ENCODE results near the gene AIFM2.
"Not testable (repeated sequence)": the region's sequence is repeated elsewhere in the genome, so short reads cannot be mapped to it uniquely, and the experiment has no call there.

AIFM2 gene

DNA sequence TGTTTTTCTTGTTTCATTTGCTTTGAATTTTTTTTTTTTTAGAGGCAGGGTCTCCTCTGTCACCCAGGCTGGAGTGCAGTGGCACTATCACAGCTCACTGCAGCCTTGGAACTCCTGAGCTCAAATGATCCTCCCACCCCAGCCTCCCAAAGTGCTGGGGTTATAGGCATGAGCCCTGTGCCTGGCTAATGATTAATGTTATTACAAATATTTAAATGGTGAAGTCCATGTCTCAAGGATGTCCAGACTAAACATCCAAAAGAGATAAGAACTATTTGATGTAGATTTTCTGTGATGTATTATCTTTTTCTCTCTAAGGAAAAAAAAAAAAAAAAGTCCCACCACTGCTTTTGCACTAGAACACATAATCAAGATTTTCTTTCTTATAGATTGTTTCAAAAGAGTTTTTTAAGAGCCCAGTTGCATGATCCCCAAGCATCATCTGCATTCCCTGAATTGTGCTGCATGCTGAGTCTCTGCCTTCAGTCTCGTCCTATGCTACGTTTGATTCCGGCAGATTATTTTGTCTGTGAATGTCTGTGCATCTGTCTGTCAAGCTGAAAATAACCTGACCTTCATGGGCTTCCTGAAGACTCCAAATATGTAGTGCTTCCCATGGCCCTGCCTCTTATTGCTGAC is 46.5 kb downstream of the AIFM2 start:
- TF ChIP-seq POLR2AphosphoS5 (IDR thresholded peaks at IDR 0.05; ENCODE audit: low read depth, low read length) (no peak), POLR2A (IDR thresholded peaks at IDR 0.05; ENCODE audit: low read depth, low read length) (no peak), TAF1 (IDR thresholded peaks at IDR 0.05; ENCODE audit: borderline replicate concordance, low read depth, low read length) (no peak)
- FAIRE-seq (no peak), DNase-seq (ENCODE audit: insufficient read length) (no peak)

DNA sequence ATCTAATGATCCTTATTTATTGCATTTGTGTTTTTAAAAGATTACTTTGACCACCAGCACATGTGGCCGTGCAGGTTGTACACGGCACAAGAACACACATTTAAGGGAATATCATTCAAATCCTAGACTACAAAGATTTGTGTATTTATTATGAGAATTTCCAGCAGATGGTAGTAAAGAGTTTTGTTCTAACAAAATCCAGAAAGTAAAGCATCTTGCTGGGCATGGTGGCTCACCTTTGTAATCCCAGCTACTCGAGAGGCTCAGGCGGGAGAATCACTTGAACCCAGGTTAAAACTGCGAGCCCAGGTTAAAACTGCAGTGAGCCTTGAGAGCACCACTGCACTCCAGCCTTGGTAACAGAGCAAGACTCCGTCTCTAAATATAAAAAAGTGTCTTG is 48.4 kb downstream of the AIFM2 start:
- TF ChIP-seq POLR2AphosphoS5 (IDR thresholded peaks at IDR 0.05; ENCODE audit: low read depth, low read length) (no peak), POLR2A (IDR thresholded peaks at IDR 0.05; ENCODE audit: low read depth, low read length) (no peak), TAF1 (IDR thresholded peaks at IDR 0.05; ENCODE audit: borderline replicate concordance, low read depth, low read length) (no peak)
- FAIRE-seq (no peak), DNase-seq (ENCODE audit: insufficient read length) (no peak)

DNA sequence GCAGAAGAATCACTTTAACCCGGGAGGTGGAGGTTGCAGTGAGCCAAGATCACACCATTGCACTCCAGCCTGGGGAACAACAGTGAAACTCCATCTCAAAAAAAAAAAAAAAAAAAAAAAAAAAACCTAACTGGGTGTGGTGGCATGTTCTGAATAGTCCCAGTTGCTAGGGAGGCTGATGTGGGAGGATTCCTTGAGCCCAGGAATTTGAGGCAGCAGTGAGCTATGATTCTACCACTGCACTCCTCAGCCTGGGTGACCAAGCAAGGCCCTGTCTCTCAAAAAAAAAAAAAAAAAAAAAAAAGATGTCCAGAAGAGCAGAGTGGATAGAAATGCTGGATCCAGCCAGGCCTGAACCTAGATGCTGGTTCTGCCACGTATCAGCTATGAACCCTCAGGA is 51.8 kb downstream of the AIFM2 start:
- DNase-seq (ENCODE audit: insufficient read length); FAIRE-seq: not testable (repeated sequence)

DNA sequence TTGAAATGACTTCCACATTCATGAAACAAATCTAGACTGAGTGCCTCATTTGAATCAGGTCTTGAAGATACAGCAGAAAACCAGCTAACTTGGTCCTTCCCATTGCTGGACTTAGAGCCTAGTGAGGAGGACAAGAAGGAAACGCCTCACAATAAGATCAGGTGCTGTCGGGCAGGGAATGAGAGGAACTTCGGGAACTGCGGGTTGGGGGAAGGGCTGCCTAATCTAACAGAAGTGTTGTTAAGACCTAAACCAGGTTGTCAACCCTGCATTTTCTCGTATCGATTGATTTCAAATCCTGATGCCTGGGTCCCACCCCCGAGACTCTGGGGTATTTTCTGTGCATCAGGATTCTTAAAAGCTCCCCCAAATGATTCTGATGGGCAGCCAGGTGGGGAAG is 53.7 kb downstream of the AIFM2 start:
- TF ChIP-seq POLR2AphosphoS5 (IDR thresholded peaks at IDR 0.05; ENCODE audit: low read depth, low read length) (no peak), POLR2A (IDR thresholded peaks at IDR 0.05; ENCODE audit: low read depth, low read length) (no peak), TAF1 (IDR thresholded peaks at IDR 0.05; ENCODE audit: borderline replicate concordance, low read depth, low read length) (no peak)
- FAIRE-seq (no peak), DNase-seq (ENCODE audit: insufficient read length) (no peak)

DNA sequence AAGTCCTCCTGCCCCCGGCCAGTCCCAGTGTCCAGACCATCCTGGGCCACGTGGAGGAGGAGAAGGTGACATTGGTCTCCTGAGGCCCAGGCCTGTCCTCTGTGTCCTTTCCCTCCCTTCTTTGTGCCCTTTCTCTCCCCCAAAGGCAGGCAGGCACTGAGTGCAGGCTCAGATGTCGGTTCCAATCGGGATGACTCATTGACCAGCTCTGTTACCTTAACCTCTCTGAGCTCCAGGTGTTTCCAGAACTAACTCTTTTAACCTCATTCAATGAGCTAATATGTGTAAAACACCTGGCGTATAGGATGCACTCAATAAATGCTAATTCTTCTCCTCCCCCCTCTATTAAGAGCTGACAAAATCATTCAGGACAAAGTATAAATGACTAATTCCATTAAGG is 54.3 kb downstream of the AIFM2 start:
- FAIRE-seq (no peak), DNase-seq (ENCODE audit: insufficient read length) (no peak)
- TF ChIP-seq POLR2AphosphoS5 (IDR thresholded peaks at IDR 0.05; ENCODE audit: low read depth, low read length) = no peak
- TF ChIP-seq POLR2A (IDR thresholded peaks at IDR 0.05; ENCODE audit: low read depth, low read length) = no peak
- TF ChIP-seq TAF1 (IDR thresholded peaks at IDR 0.05; ENCODE audit: borderline replicate concordance, low read depth, low read length) = no peak

DNA sequence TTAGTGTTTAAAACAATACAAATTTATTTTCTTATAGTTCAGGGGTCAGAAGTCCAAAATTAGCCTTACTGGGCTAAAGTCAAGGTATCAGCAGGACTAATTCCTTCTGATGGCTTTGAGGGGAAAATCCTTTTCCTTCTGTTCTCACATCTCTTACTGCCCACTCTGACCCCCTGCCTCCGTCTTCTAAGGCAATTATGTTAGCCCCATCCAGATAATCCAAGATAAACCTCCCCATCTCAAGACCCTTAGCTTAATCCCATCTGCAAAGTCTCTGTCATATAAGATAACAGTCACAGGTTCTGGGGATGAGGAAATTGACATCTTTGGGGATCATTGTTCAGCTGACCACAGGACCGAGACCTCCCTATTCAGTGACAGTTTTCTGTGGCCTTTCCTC is 57.7 kb downstream of the AIFM2 start:
- TF ChIP-seq POLR2AphosphoS5 (IDR thresholded peaks at IDR 0.05; ENCODE audit: low read depth, low read length) = no peak
- no peak for TF ChIP-seq POLR2A (IDR thresholded peaks at IDR 0.05; ENCODE audit: low read depth, low read length)
- no peak for TF ChIP-seq TAF1 (IDR thresholded peaks at IDR 0.05; ENCODE audit: borderline replicate concordance, low read depth, low read length)
- DNase-seq (ENCODE audit: insufficient read length) (no peak), FAIRE-seq (no peak)

DNA sequence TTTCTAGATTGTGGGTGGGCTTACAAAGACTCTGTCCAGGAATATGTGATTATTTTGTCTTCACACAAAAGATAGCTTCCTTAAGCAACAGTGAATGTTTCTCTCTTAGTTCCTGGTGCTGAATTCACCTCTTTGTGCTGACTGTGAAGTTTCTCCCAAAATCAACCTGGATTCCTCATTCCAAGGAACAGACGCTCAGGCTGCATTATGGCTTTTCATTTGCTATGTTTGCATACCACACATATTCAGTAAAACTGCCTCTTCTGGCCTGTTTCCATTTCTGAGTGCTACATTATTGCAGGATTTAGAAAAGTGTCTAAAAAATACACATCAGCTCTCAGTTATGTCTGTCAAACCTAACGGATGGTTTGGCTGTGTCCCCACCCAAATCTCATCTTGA is 58.5 kb downstream of the AIFM2 start:
- no peak for TF ChIP-seq POLR2A (IDR thresholded peaks at IDR 0.05; ENCODE audit: low read depth, low read length)
- DNase-seq (ENCODE audit: insufficient read length) (no peak), FAIRE-seq (no peak)

DNA sequence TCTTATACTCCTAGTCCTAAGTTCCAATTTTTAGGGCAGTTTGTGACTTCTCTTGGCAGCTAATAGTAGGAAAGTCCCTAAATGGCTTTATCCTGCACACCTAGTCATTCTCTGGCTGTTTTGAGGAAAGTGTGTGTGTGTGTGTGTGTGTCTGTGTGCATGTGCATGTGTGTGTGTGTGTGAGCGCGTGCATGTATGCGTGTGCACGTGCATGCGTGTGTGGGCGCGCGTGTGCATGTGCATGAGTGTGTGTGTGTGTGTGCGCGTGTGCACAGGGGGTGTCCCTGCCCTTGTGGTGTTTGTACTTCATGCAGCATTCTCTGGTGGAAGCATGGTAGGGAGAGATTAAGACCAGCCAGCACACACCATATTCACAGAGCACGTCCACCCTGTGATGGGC is 61.8 kb downstream of the AIFM2 start:
- no peak for FAIRE-seq
- TF ChIP-seq POLR2A (IDR thresholded peaks at IDR 0.05; ENCODE audit: low read depth, low read length) (no peak), TAF1 (IDR thresholded peaks at IDR 0.05; ENCODE audit: borderline replicate concordance, low read depth, low read length) (no peak), POLR2AphosphoS5 (IDR thresholded peaks at IDR 0.05; ENCODE audit: low read depth, low read length) (no peak)
- no peak for DNase-seq (ENCODE audit: insufficient read length)

DNA sequence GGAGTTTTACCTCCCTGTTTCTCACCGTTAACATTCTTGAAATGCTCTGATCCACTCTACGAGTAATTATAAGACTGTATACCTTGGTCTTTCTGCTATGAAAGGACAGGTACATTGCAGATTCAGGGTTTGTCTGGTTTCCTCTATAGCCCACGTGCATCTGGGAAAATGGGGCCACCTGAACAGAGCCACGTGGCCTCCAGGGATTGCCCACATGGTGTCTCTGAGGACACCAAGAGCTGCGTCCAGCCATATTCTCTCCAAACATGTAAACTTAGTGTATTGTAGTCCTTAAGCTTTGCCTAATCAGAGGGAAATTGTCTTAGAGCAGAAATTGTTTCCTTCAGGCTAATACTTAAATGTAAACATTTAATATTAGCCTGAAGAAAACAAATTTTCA is 63.3 kb downstream of the AIFM2 start:
- TF ChIP-seq POLR2A (IDR thresholded peaks at IDR 0.05; ENCODE audit: low read depth, low read length) = no peak
- TF ChIP-seq TAF1 (IDR thresholded peaks at IDR 0.05; ENCODE audit: borderline replicate concordance, low read depth, low read length) = no peak
- no peak for TF ChIP-seq POLR2AphosphoS5 (IDR thresholded peaks at IDR 0.05; ENCODE audit: low read depth, low read length)
- FAIRE-seq (no peak), DNase-seq (ENCODE audit: insufficient read length) (no peak)

DNA sequence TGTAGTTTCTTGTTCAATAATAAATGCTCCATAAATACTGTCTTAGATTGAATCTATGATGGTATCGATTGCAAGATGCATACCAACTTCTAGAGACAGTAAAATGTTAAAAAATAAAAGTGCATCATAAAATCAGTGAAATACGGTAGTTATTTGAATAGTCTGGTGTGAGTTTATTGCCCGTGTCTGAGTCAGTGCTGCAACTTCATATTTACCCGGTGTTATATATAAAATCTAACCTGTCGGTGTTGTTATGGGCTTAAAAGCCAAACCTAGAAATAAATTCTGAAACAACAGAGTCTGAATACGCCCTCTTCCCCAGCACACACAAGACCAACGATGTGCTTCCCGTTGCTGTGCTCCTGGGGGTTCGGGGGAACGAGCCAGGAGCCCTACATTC is 63.7 kb downstream of the AIFM2 start:
- FAIRE-seq = no peak

DNA sequence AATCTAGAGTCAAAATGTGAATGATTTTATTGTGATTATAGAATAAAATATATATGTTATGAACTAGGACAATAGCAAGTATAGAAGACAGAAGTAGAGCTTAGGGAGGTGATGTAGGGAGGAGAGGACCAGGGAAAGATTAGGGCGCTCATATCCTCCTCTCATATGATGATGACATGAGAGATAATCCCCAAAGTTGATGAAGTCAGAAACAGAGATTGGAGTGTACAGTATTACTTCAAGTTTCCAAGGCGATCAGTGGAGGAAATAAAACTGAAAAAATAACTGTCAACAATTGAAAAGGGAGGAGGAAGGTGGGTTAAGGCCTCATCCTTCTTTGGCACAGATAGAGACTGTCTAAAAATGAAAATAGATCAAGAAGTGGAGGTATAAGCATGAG is 65.0 kb downstream of the AIFM2 start:
- FAIRE-seq (no peak), DNase-seq (ENCODE audit: insufficient read length) (no peak)
- no peak for TF ChIP-seq POLR2A (IDR thresholded peaks at IDR 0.05; ENCODE audit: low read depth, low read length)
- no peak for TF ChIP-seq TAF1 (IDR thresholded peaks at IDR 0.05; ENCODE audit: borderline replicate concordance, low read depth, low read length)
- no peak for TF ChIP-seq POLR2AphosphoS5 (IDR thresholded peaks at IDR 0.05; ENCODE audit: low read depth, low read length)

More for the DNA sequence above, 63.7 kb downstream of the AIFM2 start:
- DNase-seq (ENCODE audit: insufficient read length) = no peak
- TF ChIP-seq POLR2A (IDR thresholded peaks at IDR 0.05; ENCODE audit: low read depth, low read length) (no peak), POLR2AphosphoS5 (IDR thresholded peaks at IDR 0.05; ENCODE audit: low read depth, low read length) (no peak), TAF1 (IDR thresholded peaks at IDR 0.05; ENCODE audit: borderline replicate concordance, low read depth, low read length) (no peak)

DNA sequence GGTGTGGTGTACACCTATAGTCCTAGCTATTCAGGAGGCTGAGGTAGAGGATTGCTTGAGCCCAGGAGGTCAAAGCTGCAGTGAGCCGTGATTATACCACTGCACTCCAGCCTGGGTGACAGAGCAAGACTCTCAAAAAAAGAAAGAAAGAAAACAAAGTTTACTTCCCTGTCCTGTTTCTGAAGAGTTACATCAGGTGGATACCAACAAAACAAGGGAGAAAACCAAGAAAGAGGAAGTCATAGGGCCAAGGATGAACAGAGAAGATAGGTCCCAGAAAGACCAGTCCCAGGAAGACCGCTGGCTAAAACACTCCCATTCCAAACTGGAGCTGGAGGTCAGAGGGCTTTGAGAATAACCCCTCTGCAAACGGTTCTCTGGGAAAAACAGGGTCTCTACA is 66.4 kb downstream of the AIFM2 start:
- FAIRE-seq (no peak), DNase-seq (ENCODE audit: insufficient read length) (no peak)
- no peak for TF ChIP-seq POLR2A (IDR thresholded peaks at IDR 0.05; ENCODE audit: low read depth, low read length)

DNA sequence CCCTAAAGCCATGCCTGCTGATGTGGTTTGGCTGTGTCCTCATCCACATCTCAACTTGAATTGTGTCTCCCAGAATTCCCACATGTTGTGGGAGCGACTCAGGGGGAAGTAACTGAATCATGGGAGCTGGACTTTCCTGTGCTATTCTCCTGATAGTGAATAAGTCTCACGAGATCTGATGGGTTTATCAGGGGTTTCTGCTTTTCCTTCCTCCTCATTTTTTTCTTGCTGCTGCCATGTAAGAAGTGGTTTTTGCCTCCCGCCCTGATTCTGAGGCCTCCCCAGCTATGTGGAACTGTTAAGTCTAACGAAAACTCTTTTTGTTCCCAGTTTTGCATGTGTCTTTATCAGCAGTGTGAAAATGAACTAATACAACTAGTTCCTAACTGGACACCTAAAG is 68.1 kb downstream of the AIFM2 start:
- no peak for TF ChIP-seq TAF1 (IDR thresholded peaks at IDR 0.05; ENCODE audit: borderline replicate concordance, low read depth, low read length)
- DNase-seq (ENCODE audit: insufficient read length) = no peak
- FAIRE-seq = no peak
